Measurements from ENCODE around the gene SAP25. TPM values are rescaled to one million over a fixed set of nuclear protein-coding genes. Genes with fewer than 3 reads are reported as not detected.

SAP25 gene
- total RNA-seq, 1 experiment from 2014 or later: 2.0 TPM

DNA sequence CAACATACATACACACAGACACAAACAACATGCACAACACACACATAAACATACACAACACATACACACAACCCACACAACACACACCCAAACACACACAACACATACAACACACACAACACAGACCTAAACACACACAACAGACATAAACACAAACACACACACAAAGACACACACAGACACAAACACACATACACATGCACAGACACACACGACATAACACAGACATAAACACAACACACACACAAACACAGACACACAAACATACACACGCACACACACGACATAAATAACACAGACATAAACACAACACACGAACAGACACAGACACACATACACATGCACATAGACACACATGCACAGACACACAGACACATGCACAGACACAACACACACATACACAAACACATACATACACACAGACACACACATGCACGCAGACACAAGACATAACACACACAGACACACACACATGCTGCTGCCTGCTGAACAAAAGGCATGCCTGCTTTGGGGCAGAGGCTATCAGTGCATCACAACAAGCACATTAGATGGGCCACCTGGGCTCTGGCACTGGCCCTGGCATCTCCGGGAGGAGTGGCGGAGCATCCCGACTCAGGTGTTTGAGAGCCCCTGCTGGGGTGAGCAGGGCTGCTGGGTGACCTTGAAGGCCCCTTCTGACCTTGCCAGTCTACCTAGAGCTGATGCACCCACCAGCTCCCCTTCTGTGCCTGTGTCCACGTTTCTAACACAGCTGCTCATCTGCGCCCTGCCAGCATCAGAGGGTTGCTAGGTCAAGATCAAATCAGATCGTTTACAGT is 7.0 kb upstream of the SAP25 start:
- H3K36me3 ChIP-seq (ENCODE audit: control insufficient read depth, insufficient read depth, low read length): peaks cover 20% of the 10 kb centered on the region
- TF ChIP-seq, protein P1, sequence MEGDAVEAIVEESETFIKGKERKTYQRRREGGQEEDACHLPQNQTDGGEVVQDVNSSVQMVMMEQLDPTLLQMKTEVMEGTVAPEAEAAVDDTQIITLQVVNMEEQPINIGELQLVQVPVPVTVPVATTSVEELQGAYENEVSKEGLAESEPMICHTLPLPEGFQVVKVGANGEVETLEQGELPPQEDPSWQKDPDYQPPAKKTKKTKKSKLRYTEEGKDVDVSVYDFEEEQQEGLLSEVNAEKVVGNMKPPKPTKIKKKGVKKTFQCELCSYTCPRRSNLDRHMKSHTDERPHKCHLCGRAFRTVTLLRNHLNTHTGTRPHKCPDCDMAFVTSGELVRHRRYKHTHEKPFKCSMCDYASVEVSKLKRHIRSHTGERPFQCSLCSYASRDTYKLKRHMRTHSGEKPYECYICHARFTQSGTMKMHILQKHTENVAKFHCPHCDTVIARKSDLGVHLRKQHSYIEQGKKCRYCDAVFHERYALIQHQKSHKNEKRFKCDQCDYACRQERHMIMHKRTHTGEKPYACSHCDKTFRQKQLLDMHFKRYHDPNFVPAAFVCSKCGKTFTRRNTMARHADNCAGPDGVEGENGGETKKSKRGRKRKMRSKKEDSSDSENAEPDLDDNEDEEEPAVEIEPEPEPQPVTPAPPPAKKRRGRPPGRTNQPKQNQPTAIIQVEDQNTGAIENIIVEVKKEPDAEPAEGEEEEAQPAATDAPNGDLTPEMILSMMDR (IDR thresholded peaks at IDR 0.05; ENCODE audit: insufficient read depth in 1 of 2, low read depth in 1 of 2, low read length in 1 of 2, severe bottlenecking in 1 of 2, unreplicated experiment in 1 of 2): no peak
- no peak for DNase-seq
- CTCF ChIA-PET: interaction anchor here (1.0 kb wide), 1 partner anchor 32 kb away, joined by 3 read pairs; the partner anchor contains the start of gene MOSPD3
- intact Hi-C loops (cut with micrococcal nuclease; ENCODE audit: unreplicated experiment): no loop called here
- Mint-ChIP-seq H3K4me1 (ENCODE audit: low read depth, unreplicated experiment) (peaks cover 5% of the 10 kb centered on the region), H3K9me3 (ENCODE audit: unreplicated experiment) (no peaks in the 10 kb centered on the region), H3K27me3 (ENCODE audit: insufficient read depth, unreplicated experiment) (no peaks in the 10 kb centered on the region), H3K27ac (ENCODE audit: unreplicated experiment) (no peak overlapping the region), H3K4me3 (ENCODE audit: unreplicated experiment) (no peak overlapping the region), H3K36me3 (ENCODE audit: insufficient read depth, unreplicated experiment) (peaks cover 45% of the 10 kb centered on the region)
- H3K4me1 ChIP-seq: peaks cover 13% of the 10 kb centered on the region
- no peaks in the 10 kb centered on the region for H3K27me3 ChIP-seq (replicated peaks; ENCODE audit: control insufficient read depth, insufficient read depth, low read length)
- no TSS peak for BruUV-seq (replicated peaks)
- no peak overlapping the region for H3K4me3 ChIP-seq (ENCODE audit: low read depth, low read length)
- H3K9me3 ChIP-seq: no peaks in the 10 kb centered on the region
- POLR2A ChIA-PET: no interaction called here

DNA sequence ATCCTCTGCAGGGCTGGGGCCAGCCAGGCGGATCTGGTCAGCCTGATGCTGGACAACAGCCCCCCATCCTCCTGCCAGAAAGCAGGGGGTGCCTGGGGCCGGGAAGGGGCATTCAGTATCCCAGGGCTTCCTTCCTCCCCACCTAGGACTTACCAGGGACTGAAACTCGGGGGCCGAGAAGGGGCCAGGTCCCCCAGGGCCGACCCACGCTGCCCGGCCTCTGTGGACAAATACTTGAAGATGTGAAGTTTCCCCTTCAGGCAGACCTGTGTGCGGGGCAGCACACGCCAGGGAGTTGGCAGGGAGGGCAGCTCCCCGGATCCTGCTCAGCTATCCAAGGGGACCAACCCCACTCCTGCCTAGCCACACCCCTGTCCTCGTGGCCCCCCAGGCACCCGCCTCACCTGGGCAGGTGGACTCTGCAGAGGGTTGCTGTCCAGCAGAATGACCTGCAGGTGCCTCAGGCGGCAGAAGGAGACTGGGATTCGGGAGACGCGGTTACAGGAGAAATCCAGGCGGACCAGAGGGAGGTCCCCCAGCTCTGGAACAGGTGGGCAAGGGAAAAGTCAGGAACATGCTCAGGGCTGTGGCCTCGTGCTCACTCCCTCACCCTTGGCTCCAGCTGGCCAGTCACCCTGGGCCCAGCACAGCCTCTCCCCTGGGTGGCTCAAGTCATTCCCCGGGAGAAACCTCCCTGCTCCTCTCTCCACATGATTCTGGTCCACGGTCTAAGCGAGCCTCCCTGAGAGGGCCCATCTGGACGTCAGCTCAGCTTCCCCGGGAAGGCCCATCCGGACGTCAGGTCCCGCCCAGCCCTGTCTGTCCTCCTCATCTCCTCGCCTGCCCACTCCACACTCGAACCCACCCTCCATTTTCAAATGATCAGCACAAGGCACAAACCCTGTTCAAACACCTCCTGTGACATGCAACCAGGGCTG is 4.8 kb upstream of the SAP25 start:
- CTCF ChIA-PET: interaction anchor here (0.6 to 1.3 kb wide), 2 partner anchors 19 to 332 kb away, joined by 3 to 4 read pairs; no protein-coding TSS in a partner anchor
- Histone ChIP-seq H3K9me3 (no peaks in the 10 kb centered on the region), H3K27me3 (replicated peaks; ENCODE audit: control insufficient read depth, insufficient read depth, low read length) (no peaks in the 10 kb centered on the region), H3K4me1 (peaks cover 7% of the 10 kb centered on the region), H3K36me3 (ENCODE audit: control insufficient read depth, insufficient read depth, low read length) (peaks cover 19% of the 10 kb centered on the region), H3K4me3 (ENCODE audit: low read depth, low read length) (no peak overlapping the region)
- POLR2A ChIA-PET: no interaction called here
- DNase-seq: no peak
- H3K27me3 Mint-ChIP-seq (ENCODE audit: insufficient read depth, unreplicated experiment): no peaks in the 10 kb centered on the region
- intact Hi-C loops (cut with micrococcal nuclease; ENCODE audit: unreplicated experiment): no loop called here
- H3K4me1 Mint-ChIP-seq (ENCODE audit: low read depth, unreplicated experiment): no peaks in the 10 kb centered on the region
- no TSS peak for BruUV-seq (replicated peaks)
- TF ChIP-seq, protein P1 (IDR thresholded peaks at IDR 0.05; ENCODE audit: insufficient read depth in 1 of 2, low read depth in 1 of 2, low read length in 1 of 2, severe bottlenecking in 1 of 2, unreplicated experiment in 1 of 2): no peak
- H3K9me3 Mint-ChIP-seq (ENCODE audit: unreplicated experiment): no peaks in the 10 kb centered on the region
- H3K4me3 Mint-ChIP-seq (ENCODE audit: unreplicated experiment): no peak overlapping the region
- H3K36me3 Mint-ChIP-seq (ENCODE audit: insufficient read depth, unreplicated experiment): peaks cover 54% of the 10 kb centered on the region
- H3K27ac Mint-ChIP-seq (ENCODE audit: unreplicated experiment): no peak overlapping the region

DNA sequence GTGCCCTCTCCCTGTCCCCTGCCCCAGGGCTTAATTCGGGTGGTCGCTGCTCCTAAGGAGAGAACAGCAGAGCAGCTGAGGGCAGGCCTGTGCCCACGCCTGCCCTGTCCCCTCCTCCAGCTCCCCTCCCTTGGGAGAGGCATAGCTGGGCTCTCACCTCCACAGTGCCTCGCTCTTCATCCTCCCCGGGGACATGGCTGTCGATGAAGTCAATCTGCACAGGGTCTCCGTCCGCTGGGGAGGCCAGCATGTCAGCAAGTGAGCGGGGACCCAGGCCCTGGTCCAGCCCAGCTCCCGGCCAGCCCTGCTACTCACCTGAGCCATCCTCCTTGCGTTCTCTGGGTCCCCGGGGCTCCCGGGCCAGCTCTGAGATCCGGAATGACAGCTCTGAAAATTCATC is 3.8 kb upstream of the SAP25 start:
- no TSS peak for BruUV-seq (replicated peaks)
- Mint-ChIP-seq H3K4me1 (ENCODE audit: low read depth, unreplicated experiment) (no peaks in the 10 kb centered on the region), H3K27me3 (ENCODE audit: insufficient read depth, unreplicated experiment) (no peaks in the 10 kb centered on the region), H3K36me3 (ENCODE audit: insufficient read depth, unreplicated experiment) (peaks cover 64% of the 10 kb centered on the region), H3K27ac (ENCODE audit: unreplicated experiment) (no peak overlapping the region), H3K9me3 (ENCODE audit: unreplicated experiment) (no peaks in the 10 kb centered on the region), H3K4me3 (ENCODE audit: unreplicated experiment) (no peak overlapping the region)
- Histone ChIP-seq H3K27me3 (replicated peaks; ENCODE audit: control insufficient read depth, insufficient read depth, low read length) (no peaks in the 10 kb centered on the region), H3K4me1 (peaks cover 6% of the 10 kb centered on the region), H3K36me3 (ENCODE audit: control insufficient read depth, insufficient read depth, low read length) (peaks cover 15% of the 10 kb centered on the region), H3K9me3 (no peaks in the 10 kb centered on the region), H3K4me3 (ENCODE audit: low read depth, low read length) (no peak overlapping the region)
- CTCF ChIA-PET: no interaction called here
- intact Hi-C loops (cut with micrococcal nuclease; ENCODE audit: unreplicated experiment): no loop called here
- POLR2A ChIA-PET: interaction anchor here (0.6 kb wide), 1 partner anchor 10 kb away, joined by 4 read pairs; no protein-coding TSS in a partner anchor
- TF ChIP-seq, protein P1 (IDR thresholded peaks at IDR 0.05; ENCODE audit: insufficient read depth in 1 of 2, low read depth in 1 of 2, low read length in 1 of 2, severe bottlenecking in 1 of 2, unreplicated experiment in 1 of 2): no peak
- DNase-seq: no peak

Measured in Caco-2 (cell line).